ENCODE results near the gene DXO. TPM values are rescaled to one million over a fixed set of nuclear protein-coding genes. Genes with fewer than 3 reads are reported as not detected.

The DXO gene
- total RNA-seq, 1 experiment from 2014 or later: 16.4 TPM

DNA sequence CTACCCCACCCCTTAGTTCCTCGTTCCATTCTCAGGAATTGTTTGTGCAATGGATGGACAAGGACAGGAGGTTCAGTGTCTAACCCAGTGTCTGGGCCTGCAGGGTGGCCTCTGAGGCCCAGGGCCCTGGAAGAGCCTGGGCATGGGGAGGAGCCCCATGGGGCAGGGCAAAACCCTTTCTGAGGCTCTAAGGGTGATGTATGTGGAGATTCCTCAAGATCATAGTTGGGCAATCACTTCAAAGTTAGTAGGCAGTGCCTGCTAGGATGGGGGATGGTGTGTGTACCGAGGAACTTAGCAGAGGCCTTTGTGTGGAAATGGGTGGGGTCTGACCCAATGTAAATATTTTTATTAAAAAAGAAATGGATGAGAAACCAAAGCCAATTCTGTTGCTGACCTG, 51.1 kb downstream of the DXO start (continued):
- no peak for TF ChIP-seq EGR1 (IDR thresholded peaks at IDR 0.05; ENCODE audit: low read depth)
- no peak for TF ChIP-seq ELF1 (IDR thresholded peaks at IDR 0.05; ENCODE audit: borderline replicate concordance, low read depth)
- no peak for TF ChIP-seq EZH2 (IDR thresholded peaks at IDR 0.05)
- TF ChIP-seq YY1 (IDR thresholded peaks at IDR 0.05; ENCODE audit: extremely low read depth, insufficient replicate concordance, low read depth, low read length): no peak
- TF ChIP-seq, protein P1, sequence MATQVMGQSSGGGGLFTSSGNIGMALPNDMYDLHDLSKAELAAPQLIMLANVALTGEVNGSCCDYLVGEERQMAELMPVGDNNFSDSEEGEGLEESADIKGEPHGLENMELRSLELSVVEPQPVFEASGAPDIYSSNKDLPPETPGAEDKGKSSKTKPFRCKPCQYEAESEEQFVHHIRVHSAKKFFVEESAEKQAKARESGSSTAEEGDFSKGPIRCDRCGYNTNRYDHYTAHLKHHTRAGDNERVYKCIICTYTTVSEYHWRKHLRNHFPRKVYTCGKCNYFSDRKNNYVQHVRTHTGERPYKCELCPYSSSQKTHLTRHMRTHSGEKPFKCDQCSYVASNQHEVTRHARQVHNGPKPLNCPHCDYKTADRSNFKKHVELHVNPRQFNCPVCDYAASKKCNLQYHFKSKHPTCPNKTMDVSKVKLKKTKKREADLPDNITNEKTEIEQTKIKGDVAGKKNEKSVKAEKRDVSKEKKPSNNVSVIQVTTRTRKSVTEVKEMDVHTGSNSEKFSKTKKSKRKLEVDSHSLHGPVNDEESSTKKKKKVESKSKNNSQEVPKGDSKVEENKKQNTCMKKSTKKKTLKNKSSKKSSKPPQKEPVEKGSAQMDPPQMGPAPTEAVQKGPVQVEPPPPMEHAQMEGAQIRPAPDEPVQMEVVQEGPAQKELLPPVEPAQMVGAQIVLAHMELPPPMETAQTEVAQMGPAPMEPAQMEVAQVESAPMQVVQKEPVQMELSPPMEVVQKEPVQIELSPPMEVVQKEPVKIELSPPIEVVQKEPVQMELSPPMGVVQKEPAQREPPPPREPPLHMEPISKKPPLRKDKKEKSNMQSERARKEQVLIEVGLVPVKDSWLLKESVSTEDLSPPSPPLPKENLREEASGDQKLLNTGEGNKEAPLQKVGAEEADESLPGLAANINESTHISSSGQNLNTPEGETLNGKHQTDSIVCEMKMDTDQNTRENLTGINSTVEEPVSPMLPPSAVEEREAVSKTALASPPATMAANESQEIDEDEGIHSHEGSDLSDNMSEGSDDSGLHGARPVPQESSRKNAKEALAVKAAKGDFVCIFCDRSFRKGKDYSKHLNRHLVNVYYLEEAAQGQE (IDR thresholded peaks at IDR 0.05; ENCODE audit: low read depth): no peak
- no peak for TF ChIP-seq CEBPB (IDR thresholded peaks at IDR 0.05; ENCODE audit: low read depth)
- TF ChIP-seq, protein P2, sequence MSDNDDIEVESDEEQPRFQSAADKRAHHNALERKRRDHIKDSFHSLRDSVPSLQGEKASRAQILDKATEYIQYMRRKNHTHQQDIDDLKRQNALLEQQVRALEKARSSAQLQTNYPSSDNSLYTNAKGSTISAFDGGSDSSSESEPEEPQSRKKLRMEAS (IDR thresholded peaks at IDR 0.05): no peak

MicroRNAs within 50 kb of the gene (microRNA counts, 767-probe panel; counts per million panel counts)
- microRNA hsa-miR-1236: not detected

Small RNA genes within 50 kb of the gene (microRNA-seq; reads per million reads assigned to microRNA genes)
- gene MIR1236 (ENCODE audit: borderline number of aligned reads): not detected

Other genes starting within 250 kb of the DXO start
- 0.42 TPM for gene MPIG6B, start 248.8 kb downstream of the DXO start, total RNA-seq (2021; ENCODE audit: unreplicated experiment)
- gene DDAH2, start 242.8 kb downstream of the DXO start, total RNA-seq (2021; ENCODE audit: unreplicated experiment): 43.4 TPM
- gene CLIC1, start 235.6 kb downstream of the DXO start, total RNA-seq (2021; ENCODE audit: unreplicated experiment): 432 TPM
- 90.4 TPM for gene MSH5, start 232.1 kb downstream of the DXO start, total RNA-seq (2021; ENCODE audit: unreplicated experiment)
- 18.2 TPM for gene SAPCD1, start 209.5 kb downstream of the DXO start, total RNA-seq (2021; ENCODE audit: unreplicated experiment)
- gene VWA7, start 194.8 kb downstream of the DXO start, total RNA-seq (2021; ENCODE audit: unreplicated experiment): 14.6 TPM
- gene VARS1, start 176.4 kb downstream of the DXO start, total RNA-seq (2021; ENCODE audit: unreplicated experiment): 254 TPM
- 89.7 TPM for gene LSM2, start 165.2 kb downstream of the DXO start, total RNA-seq (2021; ENCODE audit: unreplicated experiment)
- 0.12 TPM for gene HSPA1L, start 156.9 kb downstream of the DXO start, total RNA-seq (2021; ENCODE audit: unreplicated experiment)
- 5.0 TPM for gene HSPA1A, start 156.6 kb downstream of the DXO start, total RNA-seq (2021; ENCODE audit: unreplicated experiment)
- gene HSPA1B, start 144.4 kb downstream of the DXO start, total RNA-seq (2021; ENCODE audit: unreplicated experiment): 214 TPM
- gene NEU1, start 109.3 kb downstream of the DXO start, total RNA-seq (2021; ENCODE audit: unreplicated experiment): 15.1 TPM
- gene SLC44A4, start 93.1 kb downstream of the DXO start, total RNA-seq (2021; ENCODE audit: unreplicated experiment): 0.74 TPM
- 84.0 TPM for gene EHMT2, start 74.4 kb downstream of the DXO start, total RNA-seq (2021; ENCODE audit: unreplicated experiment)
- 10.3 TPM for gene ZBTB12, start 70.1 kb downstream of the DXO start, total RNA-seq (2021; ENCODE audit: unreplicated experiment)
- gene C2, start 44.4 kb downstream of the DXO start, total RNA-seq (2021; ENCODE audit: unreplicated experiment): 3.1 TPM
- 1.5 TPM for gene CFB, start 26.0 kb downstream of the DXO start, total RNA-seq (2021; ENCODE audit: unreplicated experiment)
- gene NELFE, start 13.2 kb downstream of the DXO start, total RNA-seq (2021; ENCODE audit: unreplicated experiment): 68.3 TPM
- gene SKIC2, start 13.0 kb downstream of the DXO start, total RNA-seq (2021; ENCODE audit: unreplicated experiment): 68.0 TPM
- gene C4A, start 9.9 kb upstream of the DXO start, total RNA-seq (2021; ENCODE audit: unreplicated experiment): 5.1 TPM
- gene C4B, start 42.7 kb upstream of the DXO start, total RNA-seq (2021; ENCODE audit: unreplicated experiment): 6.3 TPM
- gene CYP21A2, start 66.3 kb upstream of the DXO start, total RNA-seq (2021; ENCODE audit: unreplicated experiment): 1.4 TPM
- gene TNXB, start 137.2 kb upstream of the DXO start, total RNA-seq (2021; ENCODE audit: unreplicated experiment): 8.5 TPM
- gene ATF6B, start 156.1 kb upstream of the DXO start, total RNA-seq (2021; ENCODE audit: unreplicated experiment): 63.9 TPM
- gene FKBPL, start 158.2 kb upstream of the DXO start, total RNA-seq (2021; ENCODE audit: unreplicated experiment): 11.2 TPM
- gene PRRT1, start 179.8 kb upstream of the DXO start, total RNA-seq (2021; ENCODE audit: unreplicated experiment): 6.1 TPM
- 21.0 TPM for gene PPT2, start 182.0 kb upstream of the DXO start, total RNA-seq (2021; ENCODE audit: unreplicated experiment)
- 29.0 TPM for gene EGFL8, start 192.5 kb upstream of the DXO start, total RNA-seq (2021; ENCODE audit: unreplicated experiment)
- 55.6 TPM for gene AGPAT1, start 203.9 kb upstream of the DXO start, total RNA-seq (2021; ENCODE audit: unreplicated experiment)
- gene RNF5, start 206.3 kb upstream of the DXO start, total RNA-seq (2021; ENCODE audit: unreplicated experiment): 45.9 TPM
- 22.6 TPM for gene AGER, start 212.1 kb upstream of the DXO start, total RNA-seq (2021; ENCODE audit: unreplicated experiment)
- gene PBX2, start 218.1 kb upstream of the DXO start, total RNA-seq (2021; ENCODE audit: unreplicated experiment): 79.0 TPM
- 1.2 TPM for gene GPSM3, start 220.5 kb upstream of the DXO start, total RNA-seq (2021; ENCODE audit: unreplicated experiment)